ENCODE results near the gene DAGLB.

GRCh38 chr7:6402741-6403140, 45.0 kb downstream of the DAGLB start:
- TF ChIP-seq CTCF (IDR thresholded peaks at IDR 0.05; ENCODE audit: low read length) (no peak), EZH2phosphoT487 (IDR thresholded peaks at IDR 0.05; ENCODE audit: low read length) (no peak), EZH2 (optimal IDR thresholded peaks at IDR 0.05; ENCODE audit: low read depth, low read length) (no peak)
